ENCODE data around the gene COL27A1. TPM values are rescaled to one million over a fixed set of nuclear protein-coding genes. Genes with fewer than 3 reads are reported as not detected.
A peak's percentile ranks its signal among the peaks of the same experiment; 100 is the strongest.

Gene COL27A1
- total RNA-seq, 1 donor from 2014 or later: 4.3 TPM

DNA sequence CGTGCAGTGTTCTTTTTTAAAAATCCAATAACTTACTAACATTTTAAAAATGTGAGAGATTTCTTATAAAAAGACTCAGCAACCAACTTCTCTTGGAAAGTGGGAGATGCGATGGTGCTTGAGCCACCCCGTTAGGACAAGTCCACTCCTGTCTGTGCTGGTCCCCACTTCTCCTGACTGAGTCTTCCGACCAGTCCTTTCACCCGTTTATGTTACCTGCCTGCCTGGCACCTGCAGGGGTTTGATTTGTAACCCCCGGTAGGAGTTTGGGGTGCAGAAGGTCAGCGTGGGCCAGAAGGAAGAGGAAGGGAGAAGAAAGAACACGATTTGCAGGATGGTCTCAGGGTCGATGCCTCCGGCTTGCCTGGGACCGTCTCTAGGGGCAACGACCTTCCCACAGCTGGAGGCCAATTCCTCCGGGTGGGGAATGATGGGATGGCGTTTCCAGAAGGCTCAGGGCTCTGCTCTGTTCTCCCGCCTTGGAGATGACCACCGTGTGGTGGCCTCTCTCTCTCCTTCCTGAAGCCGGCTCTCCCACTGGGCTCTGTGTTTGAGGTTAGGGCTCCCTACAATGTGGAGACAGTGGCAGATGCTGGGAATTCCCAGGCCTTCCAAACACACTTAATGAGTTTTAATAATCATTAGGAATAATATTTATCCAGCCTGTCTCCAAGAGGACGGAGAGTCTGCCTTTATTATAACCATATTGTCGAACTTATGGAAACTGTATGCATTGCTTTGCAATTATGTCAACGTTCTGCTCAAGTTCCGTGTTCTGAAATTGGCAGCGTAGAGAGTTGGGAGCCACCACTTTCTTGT is 14.8 kb downstream of the COL27A1 start:
- no peak overlapping the region for H3K9ac ChIP-seq
- DNase-seq (ENCODE audit: low spot score): no peak
- no peaks in the 10 kb centered on the region for H3K79me2 ChIP-seq (ENCODE audit: low read depth)
- H2AFZ ChIP-seq (replicated peaks): no peak overlapping the region
- TF ChIP-seq, protein P1, sequence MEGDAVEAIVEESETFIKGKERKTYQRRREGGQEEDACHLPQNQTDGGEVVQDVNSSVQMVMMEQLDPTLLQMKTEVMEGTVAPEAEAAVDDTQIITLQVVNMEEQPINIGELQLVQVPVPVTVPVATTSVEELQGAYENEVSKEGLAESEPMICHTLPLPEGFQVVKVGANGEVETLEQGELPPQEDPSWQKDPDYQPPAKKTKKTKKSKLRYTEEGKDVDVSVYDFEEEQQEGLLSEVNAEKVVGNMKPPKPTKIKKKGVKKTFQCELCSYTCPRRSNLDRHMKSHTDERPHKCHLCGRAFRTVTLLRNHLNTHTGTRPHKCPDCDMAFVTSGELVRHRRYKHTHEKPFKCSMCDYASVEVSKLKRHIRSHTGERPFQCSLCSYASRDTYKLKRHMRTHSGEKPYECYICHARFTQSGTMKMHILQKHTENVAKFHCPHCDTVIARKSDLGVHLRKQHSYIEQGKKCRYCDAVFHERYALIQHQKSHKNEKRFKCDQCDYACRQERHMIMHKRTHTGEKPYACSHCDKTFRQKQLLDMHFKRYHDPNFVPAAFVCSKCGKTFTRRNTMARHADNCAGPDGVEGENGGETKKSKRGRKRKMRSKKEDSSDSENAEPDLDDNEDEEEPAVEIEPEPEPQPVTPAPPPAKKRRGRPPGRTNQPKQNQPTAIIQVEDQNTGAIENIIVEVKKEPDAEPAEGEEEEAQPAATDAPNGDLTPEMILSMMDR (IDR thresholded peaks at IDR 0.05): no peak
- TF ChIP-seq EZH2phosphoT487 (IDR thresholded peaks at IDR 0.05) (no peak), EZH2 (IDR thresholded peaks at IDR 0.05) (no peak)
- peaks cover 5% of the 10 kb centered on the region for H3K27me3 Mint-ChIP-seq (ENCODE audit: insufficient read depth, low read depth)
- no peak overlapping the region for H3K4me3 ChIP-seq
- no peaks in the 10 kb centered on the region for H3K27me3 ChIP-seq
- H4K20me1 ChIP-seq (ENCODE audit: low read depth): peaks cover 9% of the 10 kb centered on the region
- H3K9me3 Mint-ChIP-seq: no peaks in the 10 kb centered on the region
- H3K4me3 Mint-ChIP-seq: peak overlapping the region; percentile 28
- no peak overlapping the region for H3K4me2 ChIP-seq
- H3K9me3 ChIP-seq (ENCODE audit: low read depth): no peaks in the 10 kb centered on the region
- H3K36me3 Mint-ChIP-seq: peaks cover 7% of the 10 kb centered on the region
- H3K36me3 ChIP-seq: no peaks in the 10 kb centered on the region
- no peak overlapping the region for H3K27ac ChIP-seq
- H3K4me1 ChIP-seq: peaks cover 17% of the 10 kb centered on the region
- H3K4me1 Mint-ChIP-seq: peaks cover 62% of the 10 kb centered on the region
- H3F3A ChIP-seq (ENCODE audit: low read depth): no peaks in the 10 kb centered on the region
- H3K27ac Mint-ChIP-seq: peak overlapping the region; percentile 91

DNA sequence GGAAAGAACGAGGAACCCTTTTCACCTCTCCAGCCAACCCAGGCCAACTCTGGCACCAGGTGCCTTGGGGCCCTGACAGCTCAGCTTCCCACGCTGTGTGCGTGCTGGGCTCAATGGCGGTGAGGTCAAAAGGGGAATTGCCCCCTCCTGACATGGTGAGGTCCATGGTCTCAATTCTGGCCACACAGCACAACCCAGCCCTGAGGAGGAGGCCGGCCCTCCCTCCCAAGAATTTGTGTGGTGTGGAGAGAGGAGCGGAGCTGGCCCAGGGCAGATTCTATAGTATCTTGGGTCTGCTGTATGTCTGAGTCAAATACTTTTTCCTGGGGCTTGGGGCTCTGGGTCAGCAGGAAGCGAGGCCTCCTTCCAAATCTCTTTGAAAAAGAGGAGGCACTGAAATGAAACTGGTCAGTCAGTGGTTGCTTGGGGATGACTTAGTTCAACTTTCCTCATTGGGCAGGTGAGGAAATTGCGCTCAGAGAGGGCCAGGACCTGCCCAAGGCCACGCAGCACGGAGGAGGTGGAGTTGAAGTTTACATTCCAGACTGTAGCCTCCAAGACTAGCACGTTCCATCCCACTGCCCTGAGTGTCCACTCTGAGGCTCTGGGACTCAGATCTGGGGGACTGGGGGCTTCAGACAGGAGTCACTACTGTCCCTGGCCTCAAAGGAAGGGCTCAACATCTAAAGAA is 15.6 kb downstream of the COL27A1 start:
- Mint-ChIP-seq H3K27me3 (ENCODE audit: insufficient read depth, low read depth) (peaks cover 5% of the 10 kb centered on the region), H3K36me3 (peaks cover 7% of the 10 kb centered on the region), H3K4me1 (peaks cover 67% of the 10 kb centered on the region), H3K27ac (peak overlapping the region; percentile 91), H3K9me3 (no peaks in the 10 kb centered on the region), H3K4me3 (no peak overlapping the region)
- H3K27me3 ChIP-seq: no peaks in the 10 kb centered on the region
- H3K36me3 ChIP-seq: no peaks in the 10 kb centered on the region
- H3K9me3 ChIP-seq (ENCODE audit: low read depth): no peaks in the 10 kb centered on the region
- H3K9ac ChIP-seq: no peak overlapping the region
- H3K79me2 ChIP-seq (ENCODE audit: low read depth): no peaks in the 10 kb centered on the region
- H4K20me1 ChIP-seq (ENCODE audit: low read depth): peaks cover 9% of the 10 kb centered on the region
- no peak for TF ChIP-seq EZH2phosphoT487 (IDR thresholded peaks at IDR 0.05)
- no peak for TF ChIP-seq EZH2 (IDR thresholded peaks at IDR 0.05)
- TF ChIP-seq, protein P1 (IDR thresholded peaks at IDR 0.05): no peak
- H3K4me1 ChIP-seq: peaks cover 17% of the 10 kb centered on the region
- H3F3A ChIP-seq (ENCODE audit: low read depth): peaks cover 1% of the 10 kb centered on the region
- no peak overlapping the region for H3K27ac ChIP-seq
- no peak overlapping the region for H3K4me2 ChIP-seq
- H3K4me3 ChIP-seq: no peak overlapping the region
- H2AFZ ChIP-seq (replicated peaks): no peak overlapping the region
- DNase-seq (ENCODE audit: low spot score): no peak

DNA sequence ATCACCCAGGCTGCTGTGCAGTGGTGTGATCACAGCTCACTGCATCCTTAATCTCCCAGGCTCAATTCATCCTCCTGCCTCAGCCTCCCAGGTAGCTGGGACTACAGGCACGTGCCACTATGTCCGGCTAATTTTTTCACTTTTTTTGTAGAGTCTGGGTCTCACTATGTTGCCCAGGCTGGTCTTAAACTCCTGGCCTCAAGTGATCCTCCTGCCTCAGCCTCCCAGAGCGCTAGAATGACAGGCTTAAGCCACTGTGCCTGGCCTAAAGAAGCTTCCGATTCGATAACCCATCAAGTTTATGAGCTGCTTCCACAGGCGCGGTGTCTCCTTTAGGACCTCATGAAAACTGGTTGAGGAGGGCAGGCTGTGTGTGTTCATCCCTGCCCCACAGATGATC is 16.2 kb downstream of the COL27A1 start:
- no peak for TF ChIP-seq EZH2 (IDR thresholded peaks at IDR 0.05)
- H3K36me3 ChIP-seq: no peaks in the 10 kb centered on the region
- H3F3A ChIP-seq (ENCODE audit: low read depth): peaks cover 7% of the 10 kb centered on the region
- H3K4me2 ChIP-seq: no peak overlapping the region
- no peaks in the 10 kb centered on the region for H3K9me3 ChIP-seq (ENCODE audit: low read depth)
- Mint-ChIP-seq H3K4me3 (no peak overlapping the region), H3K9me3 (no peaks in the 10 kb centered on the region), H3K27ac (no peak overlapping the region), H3K36me3 (peaks cover 7% of the 10 kb centered on the region), H3K27me3 (ENCODE audit: insufficient read depth, low read depth) (peaks cover 5% of the 10 kb centered on the region), H3K4me1 (peaks cover 72% of the 10 kb centered on the region)
- no peaks in the 10 kb centered on the region for H3K27me3 ChIP-seq
- peaks cover 15% of the 10 kb centered on the region for H3K4me1 ChIP-seq
- no peaks in the 10 kb centered on the region for H3K79me2 ChIP-seq (ENCODE audit: low read depth)
- H3K9ac ChIP-seq: no peak overlapping the region
- peaks cover 10% of the 10 kb centered on the region for H4K20me1 ChIP-seq (ENCODE audit: low read depth)
- H3K4me3 ChIP-seq: no peak overlapping the region
- DNase-seq (ENCODE audit: low spot score): no peak
- no peak overlapping the region for H3K27ac ChIP-seq
- H2AFZ ChIP-seq (replicated peaks): no peak overlapping the region
